ENCODE results near the gene NBPF1.
"Not testable (repeated sequence)": the region's sequence is repeated elsewhere in the genome, so short reads cannot be mapped to it uniquely, and the experiment has no call there.

NBPF1 gene

GRCh38 chr1:16540421-16540893 is 72.9 kb downstream of the NBPF1 start:
- DNase-seq: not testable (repeated sequence)

GRCh38 chr1:16537528-16537927 is 75.8 kb downstream of the NBPF1 start:
- not testable (repeated sequence) for DNase-seq

GRCh38 chr1:16536796-16537195 is 76.6 kb downstream of the NBPF1 start:
- DNase-seq: not testable (repeated sequence)

GRCh38 chr1:16535898-16536297 is 77.5 kb downstream of the NBPF1 start:
- not testable (repeated sequence) for DNase-seq

GRCh38 chr1:16535487-16535886 is 77.9 kb downstream of the NBPF1 start:
- not testable (repeated sequence) for DNase-seq

- DNase-seq: not testable (repeated sequence)
Measured at GRCh38 chr1:16534829-16535456, 78.4 kb downstream of the NBPF1 start.

- not testable (repeated sequence) for DNase-seq
Measured at GRCh38 chr1:16534239-16534828, 79.0 kb downstream of the NBPF1 start.

- DNase-seq: not testable (repeated sequence)
Measured at GRCh38 chr1:16532235-16532991, 81.0 kb downstream of the NBPF1 start.

- DNase-seq: not testable (repeated sequence)
Measured at GRCh38 chr1:16528338-16528737, 85.0 kb downstream of the NBPF1 start.

- not testable (repeated sequence) for DNase-seq
Measured at GRCh38 chr1:16525769-16526168, 87.6 kb downstream of the NBPF1 start.

GRCh38 chr1:16521679-16522078 is 91.7 kb downstream of the NBPF1 start:
- DNase-seq: not testable (repeated sequence)

- no peak for DNase-seq
Measured at GRCh38 chr1:16521288-16521583, 92.1 kb downstream of the NBPF1 start.

GRCh38 chr1:16520435-16521287 is 92.7 kb downstream of the NBPF1 start:
- not testable (repeated sequence) for DNase-seq

GRCh38 chr1:16519255-16519951 is 94.0 kb downstream of the NBPF1 start:
- DNase-seq: not testable (repeated sequence)

GRCh38 chr1:16518913-16519254 is 94.5 kb downstream of the NBPF1 start:
- not testable (repeated sequence) for DNase-seq

- not testable (repeated sequence) for DNase-seq
Measured at GRCh38 chr1:16516694-16517410, 96.5 kb downstream of the NBPF1 start.

- peak; percentile 72 for DNase-seq
Measured at GRCh38 chr1:16514107-16515055, 99.0 kb downstream of the NBPF1 start, which contains the start of gene RNU1-1. Gene RNU1-1 (minus strand): TSS chr1:16514285.

GRCh38 chr1:16513412-16514106 is 99.8 kb downstream of the NBPF1 start:
- DNase-seq: peak; percentile 68

GRCh38 chr1:16512624-16513411 is 100.5 kb downstream of the NBPF1 start:
- not testable (repeated sequence) for DNase-seq

Measured in NCI-H345 (cell line).